ENCODE measurements around the gene RAB10.

DNA sequence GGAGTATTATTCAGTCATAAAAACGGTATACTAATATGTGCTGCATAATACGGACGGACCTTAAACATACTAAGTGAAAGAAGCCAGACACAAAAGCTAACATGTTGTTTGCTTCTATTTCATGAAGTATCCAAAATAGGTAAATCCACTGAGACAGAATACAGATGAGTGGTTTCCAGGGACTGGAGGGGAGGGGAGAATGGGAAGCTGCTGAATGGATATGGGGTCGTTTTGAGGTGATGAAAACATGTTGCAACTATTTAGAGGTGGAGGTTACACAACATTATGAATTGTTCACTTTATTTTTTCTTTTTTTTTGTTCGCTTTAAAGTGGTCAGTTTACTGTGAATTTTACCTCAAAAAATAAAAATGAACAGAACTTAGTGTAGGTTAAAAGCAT is 52.9 kb downstream of the RAB10 start:
- TF ChIP-seq, protein P1, sequence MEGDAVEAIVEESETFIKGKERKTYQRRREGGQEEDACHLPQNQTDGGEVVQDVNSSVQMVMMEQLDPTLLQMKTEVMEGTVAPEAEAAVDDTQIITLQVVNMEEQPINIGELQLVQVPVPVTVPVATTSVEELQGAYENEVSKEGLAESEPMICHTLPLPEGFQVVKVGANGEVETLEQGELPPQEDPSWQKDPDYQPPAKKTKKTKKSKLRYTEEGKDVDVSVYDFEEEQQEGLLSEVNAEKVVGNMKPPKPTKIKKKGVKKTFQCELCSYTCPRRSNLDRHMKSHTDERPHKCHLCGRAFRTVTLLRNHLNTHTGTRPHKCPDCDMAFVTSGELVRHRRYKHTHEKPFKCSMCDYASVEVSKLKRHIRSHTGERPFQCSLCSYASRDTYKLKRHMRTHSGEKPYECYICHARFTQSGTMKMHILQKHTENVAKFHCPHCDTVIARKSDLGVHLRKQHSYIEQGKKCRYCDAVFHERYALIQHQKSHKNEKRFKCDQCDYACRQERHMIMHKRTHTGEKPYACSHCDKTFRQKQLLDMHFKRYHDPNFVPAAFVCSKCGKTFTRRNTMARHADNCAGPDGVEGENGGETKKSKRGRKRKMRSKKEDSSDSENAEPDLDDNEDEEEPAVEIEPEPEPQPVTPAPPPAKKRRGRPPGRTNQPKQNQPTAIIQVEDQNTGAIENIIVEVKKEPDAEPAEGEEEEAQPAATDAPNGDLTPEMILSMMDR (conservative IDR thresholded peaks at IDR 0.05; ENCODE audit: low read depth in 2 of 2), result no peak
- TF ChIP-seq ZNF114 (CRISPR knock-in tag; IDR thresholded peaks at IDR 0.05) (no peak), POLR2AphosphoS5 (IDR thresholded peaks at IDR 0.05; ENCODE audit: low read depth) (no peak), EZH2 (IDR thresholded peaks at IDR 0.05; ENCODE audit: low read depth, unreplicated experiment) (no peak)
- TF ChIP-seq, protein P2, sequence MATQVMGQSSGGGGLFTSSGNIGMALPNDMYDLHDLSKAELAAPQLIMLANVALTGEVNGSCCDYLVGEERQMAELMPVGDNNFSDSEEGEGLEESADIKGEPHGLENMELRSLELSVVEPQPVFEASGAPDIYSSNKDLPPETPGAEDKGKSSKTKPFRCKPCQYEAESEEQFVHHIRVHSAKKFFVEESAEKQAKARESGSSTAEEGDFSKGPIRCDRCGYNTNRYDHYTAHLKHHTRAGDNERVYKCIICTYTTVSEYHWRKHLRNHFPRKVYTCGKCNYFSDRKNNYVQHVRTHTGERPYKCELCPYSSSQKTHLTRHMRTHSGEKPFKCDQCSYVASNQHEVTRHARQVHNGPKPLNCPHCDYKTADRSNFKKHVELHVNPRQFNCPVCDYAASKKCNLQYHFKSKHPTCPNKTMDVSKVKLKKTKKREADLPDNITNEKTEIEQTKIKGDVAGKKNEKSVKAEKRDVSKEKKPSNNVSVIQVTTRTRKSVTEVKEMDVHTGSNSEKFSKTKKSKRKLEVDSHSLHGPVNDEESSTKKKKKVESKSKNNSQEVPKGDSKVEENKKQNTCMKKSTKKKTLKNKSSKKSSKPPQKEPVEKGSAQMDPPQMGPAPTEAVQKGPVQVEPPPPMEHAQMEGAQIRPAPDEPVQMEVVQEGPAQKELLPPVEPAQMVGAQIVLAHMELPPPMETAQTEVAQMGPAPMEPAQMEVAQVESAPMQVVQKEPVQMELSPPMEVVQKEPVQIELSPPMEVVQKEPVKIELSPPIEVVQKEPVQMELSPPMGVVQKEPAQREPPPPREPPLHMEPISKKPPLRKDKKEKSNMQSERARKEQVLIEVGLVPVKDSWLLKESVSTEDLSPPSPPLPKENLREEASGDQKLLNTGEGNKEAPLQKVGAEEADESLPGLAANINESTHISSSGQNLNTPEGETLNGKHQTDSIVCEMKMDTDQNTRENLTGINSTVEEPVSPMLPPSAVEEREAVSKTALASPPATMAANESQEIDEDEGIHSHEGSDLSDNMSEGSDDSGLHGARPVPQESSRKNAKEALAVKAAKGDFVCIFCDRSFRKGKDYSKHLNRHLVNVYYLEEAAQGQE (IDR thresholded peaks at IDR 0.05; ENCODE audit: unreplicated experiment), result no peak

Measured in GM23338 (cell line).